Progenitor cell of endocrine pancreas (in vitro differentiated cells): ENCODE measurements around the gene LILRB1. TPM values are rescaled to one million over a fixed set of nuclear protein-coding genes. Genes with fewer than 3 reads are reported as not detected.
"Not testable (repeated sequence)": the region's sequence is repeated elsewhere in the genome, so short reads cannot be mapped to it uniquely, and the experiment has no call there.

ENCODE experiments used
- DNase-seq: peaks from one replicate; pipeline ENCODE4 v3.0.0; 2021; ENCODE audit warnings: low spot score; ENCODE audit not compliant: unreplicated experiment
- H3K27ac Mint-ChIP-seq: 2 replicates; pipeline ENCODE4 v1.8.0; 2021; ENCODE audit warnings: mild to moderate bottlenecking, moderate library complexity, mixed read lengths
- H3K27me3 Mint-ChIP-seq: 2 replicates; pipeline ENCODE4 v1.8.0; 2021; ENCODE audit warnings: mixed read lengths
- H3K36me3 Mint-ChIP-seq: 2 replicates; pipeline ENCODE4 v1.8.0; 2022; ENCODE audit warnings: mixed read lengths; ENCODE audit not compliant: insufficient read depth
- H3K4me1 Mint-ChIP-seq: 2 replicates; pipeline ENCODE4 v1.8.0; 2021; ENCODE audit warnings: low read depth, mixed read lengths
- H3K4me3 Mint-ChIP-seq: 2 replicates; pipeline ENCODE4 v1.8.0; 2021; ENCODE audit warnings: low read depth, mild to moderate bottlenecking, moderate library complexity, mixed read lengths
- H3K9me3 Mint-ChIP-seq: 2 replicates; pipeline ENCODE4 v1.8.0; 2021; ENCODE audit warnings: low read depth, mixed read lengths
- total RNA-seq: library from RNA; stranded (reverse); gene quantifications from 2 replicates; pipeline ENCODE4 v1.2.1, GENCODE V29; 2021
- TF ChIP-seq, protein P1 (sequence below): fragments of 200-600 bp; sonication (generic); IDR thresholded peaks from one replicate; pipeline ENCODE4 v1.5.0; 2021; ENCODE audit warnings: antibody characterized with exemption, mild to moderate bottlenecking; ENCODE audit not compliant: unreplicated experiment

Gene LILRB1
- total RNA-seq, 1 donor from 2014 or later: not detected

DNA sequence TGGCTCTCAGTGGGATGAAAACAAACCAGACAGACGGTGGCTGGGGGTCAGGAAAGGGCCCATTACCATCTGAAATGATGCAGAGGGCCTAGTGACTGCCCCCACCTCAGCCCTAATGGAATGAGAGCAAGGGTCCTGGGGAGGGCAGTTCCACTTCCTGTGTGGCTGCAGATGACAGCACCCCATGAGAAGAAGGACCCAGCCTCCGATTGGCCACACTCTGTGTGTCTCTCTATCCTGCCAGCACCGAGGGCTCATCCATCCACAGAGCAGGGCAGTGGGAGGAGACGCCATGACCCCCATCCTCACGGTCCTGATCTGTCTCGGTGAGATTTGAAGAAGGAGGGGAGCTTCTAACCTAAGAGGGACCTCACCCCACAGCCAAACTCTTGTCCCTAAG, 498 bp downstream of the LILRB1 start:
- no peaks in the 10 kb centered on the region for H3K4me1 Mint-ChIP-seq
- no peak for DNase-seq
- no peak overlapping the region for H3K4me3 Mint-ChIP-seq
- no peaks in the 10 kb centered on the region for H3K27me3 Mint-ChIP-seq
- TF ChIP-seq, protein P1, sequence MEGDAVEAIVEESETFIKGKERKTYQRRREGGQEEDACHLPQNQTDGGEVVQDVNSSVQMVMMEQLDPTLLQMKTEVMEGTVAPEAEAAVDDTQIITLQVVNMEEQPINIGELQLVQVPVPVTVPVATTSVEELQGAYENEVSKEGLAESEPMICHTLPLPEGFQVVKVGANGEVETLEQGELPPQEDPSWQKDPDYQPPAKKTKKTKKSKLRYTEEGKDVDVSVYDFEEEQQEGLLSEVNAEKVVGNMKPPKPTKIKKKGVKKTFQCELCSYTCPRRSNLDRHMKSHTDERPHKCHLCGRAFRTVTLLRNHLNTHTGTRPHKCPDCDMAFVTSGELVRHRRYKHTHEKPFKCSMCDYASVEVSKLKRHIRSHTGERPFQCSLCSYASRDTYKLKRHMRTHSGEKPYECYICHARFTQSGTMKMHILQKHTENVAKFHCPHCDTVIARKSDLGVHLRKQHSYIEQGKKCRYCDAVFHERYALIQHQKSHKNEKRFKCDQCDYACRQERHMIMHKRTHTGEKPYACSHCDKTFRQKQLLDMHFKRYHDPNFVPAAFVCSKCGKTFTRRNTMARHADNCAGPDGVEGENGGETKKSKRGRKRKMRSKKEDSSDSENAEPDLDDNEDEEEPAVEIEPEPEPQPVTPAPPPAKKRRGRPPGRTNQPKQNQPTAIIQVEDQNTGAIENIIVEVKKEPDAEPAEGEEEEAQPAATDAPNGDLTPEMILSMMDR: no peak
- no peaks in the 10 kb centered on the region for H3K36me3 Mint-ChIP-seq
- peaks cover 40% of the 10 kb centered on the region for H3K9me3 Mint-ChIP-seq
- no peak overlapping the region for H3K27ac Mint-ChIP-seq

DNA sequence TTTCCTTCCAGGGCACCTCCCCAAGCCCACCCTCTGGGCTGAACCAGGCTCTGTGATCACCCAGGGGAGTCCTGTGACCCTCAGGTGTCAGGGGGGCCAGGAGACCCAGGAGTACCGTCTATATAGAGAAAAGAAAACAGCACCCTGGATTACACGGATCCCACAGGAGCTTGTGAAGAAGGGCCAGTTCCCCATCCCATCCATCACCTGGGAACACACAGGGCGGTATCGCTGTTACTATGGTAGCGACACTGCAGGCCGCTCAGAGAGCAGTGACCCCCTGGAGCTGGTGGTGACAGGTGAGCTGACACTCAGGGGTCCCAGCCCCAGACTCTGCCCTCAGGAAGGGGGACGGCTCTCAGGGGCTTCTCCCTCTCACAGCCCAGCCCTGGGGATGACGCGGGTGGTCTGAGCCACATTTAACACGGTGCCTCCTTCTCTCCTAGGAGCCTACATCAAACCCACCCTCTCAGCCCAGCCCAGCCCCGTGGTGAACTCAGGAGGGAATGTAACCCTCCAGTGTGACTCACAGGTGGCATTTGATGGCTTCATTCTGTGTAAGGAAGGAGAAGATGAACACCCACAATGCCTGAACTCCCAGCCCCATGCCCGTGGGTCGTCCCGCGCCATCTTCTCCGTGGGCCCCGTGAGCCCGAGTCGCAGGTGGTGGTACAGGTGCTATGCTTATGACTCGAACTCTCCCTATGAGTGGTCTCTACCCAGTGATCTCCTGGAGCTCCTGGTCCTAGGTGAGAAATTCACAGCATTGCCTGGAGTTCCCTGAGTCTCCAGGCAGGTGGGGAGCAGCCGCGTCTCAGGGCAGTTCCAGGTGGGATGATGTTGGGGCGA, 1.4 kb downstream of the LILRB1 start:
- not testable (repeated sequence) for H3K36me3 Mint-ChIP-seq, DNase-seq, H3K27me3 Mint-ChIP-seq, H3K4me3 Mint-ChIP-seq, H3K27ac Mint-ChIP-seq, H3K4me1 Mint-ChIP-seq
- peaks cover 31% of the 10 kb centered on the region for H3K9me3 Mint-ChIP-seq

DNA sequence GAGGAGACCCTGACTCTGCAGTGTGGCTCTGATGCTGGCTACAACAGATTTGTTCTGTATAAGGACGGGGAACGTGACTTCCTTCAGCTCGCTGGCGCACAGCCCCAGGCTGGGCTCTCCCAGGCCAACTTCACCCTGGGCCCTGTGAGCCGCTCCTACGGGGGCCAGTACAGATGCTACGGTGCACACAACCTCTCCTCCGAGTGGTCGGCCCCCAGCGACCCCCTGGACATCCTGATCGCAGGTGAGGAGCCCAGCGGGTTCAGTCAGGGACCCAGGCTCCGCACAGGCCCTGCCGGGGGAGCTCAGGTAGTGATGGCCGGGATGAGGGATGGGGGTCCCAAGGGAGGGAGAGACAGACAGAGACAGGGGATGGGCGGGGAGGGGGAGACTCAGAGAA, 2.2 kb downstream of the LILRB1 start:
- not testable (repeated sequence) for H3K27ac Mint-ChIP-seq, H3K4me3 Mint-ChIP-seq, DNase-seq, H3K27me3 Mint-ChIP-seq, H3K4me1 Mint-ChIP-seq, H3K36me3 Mint-ChIP-seq
- H3K9me3 Mint-ChIP-seq: peaks cover 33% of the 10 kb centered on the region

DNA sequence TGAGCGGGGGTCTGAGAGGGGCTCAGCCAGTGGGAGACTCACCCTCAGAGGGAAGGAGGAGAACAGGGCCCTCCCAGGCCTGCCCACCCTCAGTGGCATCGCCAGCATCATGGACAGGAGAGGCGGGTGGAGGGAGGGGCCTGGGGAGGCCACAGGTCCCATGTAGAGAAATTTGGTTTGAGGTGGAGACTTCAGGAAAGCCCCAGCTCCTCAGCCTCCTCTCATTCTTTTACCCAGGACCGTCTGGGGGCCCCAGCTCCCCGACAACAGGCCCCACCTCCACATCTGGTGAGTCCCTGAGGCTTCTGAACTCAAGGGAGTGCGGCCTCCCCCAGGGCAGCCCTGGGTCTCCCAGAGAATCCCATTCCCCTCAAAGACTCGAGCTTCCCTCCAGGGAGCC, 3.1 kb downstream of the LILRB1 start:
- H3K36me3 Mint-ChIP-seq: no peaks in the 10 kb centered on the region
- no peaks in the 10 kb centered on the region for H3K27me3 Mint-ChIP-seq
- TF ChIP-seq, protein P1: no peak
- H3K4me1 Mint-ChIP-seq: no peaks in the 10 kb centered on the region
- DNase-seq: no peak
- no peak overlapping the region for H3K27ac Mint-ChIP-seq
- peaks cover 26% of the 10 kb centered on the region for H3K9me3 Mint-ChIP-seq
- no peak overlapping the region for H3K4me3 Mint-ChIP-seq

DNA sequence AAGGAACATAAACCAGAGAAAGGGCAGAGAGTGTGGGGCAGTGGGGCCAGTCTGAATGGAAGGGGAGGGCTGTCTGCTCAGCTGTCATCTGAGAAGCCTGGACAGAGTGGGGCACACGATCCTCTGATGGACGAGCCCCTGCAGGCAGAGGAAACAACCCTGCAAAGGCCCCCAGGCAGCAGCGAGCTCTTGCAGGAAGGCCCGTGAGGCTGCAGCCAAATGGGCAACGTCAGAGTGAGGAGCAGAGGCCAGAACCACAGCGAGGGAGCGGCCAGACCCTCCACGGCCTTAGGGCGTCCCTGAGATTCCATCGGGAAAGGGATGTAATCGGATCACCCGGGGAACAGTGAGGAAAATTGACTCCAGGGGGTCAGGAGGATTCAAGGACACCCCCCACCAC, 5.8 kb downstream of the LILRB1 start:
- H3K4me3 Mint-ChIP-seq, H3K27me3 Mint-ChIP-seq, H3K36me3 Mint-ChIP-seq, DNase-seq, H3K4me1 Mint-ChIP-seq, H3K27ac Mint-ChIP-seq: not testable (repeated sequence)
- peaks cover 31% of the 10 kb centered on the region for H3K9me3 Mint-ChIP-seq

DNA sequence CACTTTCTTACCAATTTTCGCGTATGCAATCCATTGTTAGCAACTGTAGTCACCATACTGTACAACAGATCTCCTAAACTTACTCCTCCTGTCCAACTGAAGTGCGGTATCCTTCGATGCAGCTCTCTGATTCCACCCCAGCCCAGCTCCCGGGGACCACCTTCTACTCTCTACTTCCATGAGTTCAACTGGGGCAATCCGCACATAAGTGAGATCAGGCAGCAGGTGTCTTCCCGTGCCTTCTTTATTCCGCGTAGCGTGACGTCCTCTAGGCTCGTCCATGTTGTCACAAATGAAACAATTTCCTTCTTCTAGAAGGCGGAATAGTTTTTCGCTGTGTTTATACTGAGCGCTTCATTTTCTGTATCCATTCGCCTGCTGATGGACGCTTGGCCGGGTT, 8.4 kb downstream of the LILRB1 start:
- no peak for DNase-seq
- Mint-ChIP-seq H3K27me3 (no peaks in the 10 kb centered on the region), H3K27ac (no peak overlapping the region), H3K9me3 (peaks cover 36% of the 10 kb centered on the region), H3K36me3 (peaks cover 2% of the 10 kb centered on the region), H3K4me1 (no peaks in the 10 kb centered on the region), H3K4me3 (no peak overlapping the region)
- TF ChIP-seq, protein P1: no peak

DNA sequence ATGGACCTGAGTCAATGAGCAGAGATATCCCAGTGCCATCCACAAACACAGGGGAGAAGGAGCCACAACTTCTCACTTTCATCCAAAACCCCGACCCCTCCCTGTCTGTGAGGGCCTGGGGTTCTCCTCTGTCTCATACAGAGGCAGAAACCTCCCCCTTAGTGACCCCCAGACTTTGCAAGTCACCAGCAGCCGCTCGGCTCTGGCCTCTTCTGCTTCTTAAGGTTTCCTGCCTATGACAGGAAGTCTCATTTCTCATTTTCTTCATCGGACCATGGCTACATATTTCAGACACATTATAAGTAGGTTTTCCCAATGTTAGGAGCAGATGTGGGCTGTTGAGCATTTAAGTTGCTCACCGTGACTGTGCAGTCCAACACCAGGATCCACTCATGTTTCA, 12.7 kb downstream of the LILRB1 start:
- H3K4me1 Mint-ChIP-seq, H3K27ac Mint-ChIP-seq, H3K36me3 Mint-ChIP-seq, DNase-seq, H3K27me3 Mint-ChIP-seq, H3K4me3 Mint-ChIP-seq: not testable (repeated sequence)
- peaks cover 47% of the 10 kb centered on the region for H3K9me3 Mint-ChIP-seq

DNA sequence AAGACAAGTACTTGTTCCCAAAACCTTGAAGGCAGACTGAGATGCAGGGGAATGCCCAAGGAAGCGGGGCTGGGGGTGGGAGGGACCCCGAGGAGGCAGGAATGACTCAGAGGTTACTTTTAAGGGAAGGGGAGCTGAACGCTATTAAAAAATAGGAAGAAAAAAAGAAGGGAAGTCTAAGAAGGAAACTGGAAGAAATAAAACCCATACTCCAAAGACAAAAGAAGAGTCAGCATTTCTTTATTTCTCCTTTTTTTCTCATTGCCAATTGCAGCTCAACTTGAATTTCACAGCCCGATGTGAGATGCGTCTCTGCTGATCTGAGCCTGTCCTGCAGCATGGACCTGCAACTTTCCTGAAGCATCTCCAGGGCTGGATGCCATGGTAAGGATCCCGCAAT, 13.3 kb downstream of the LILRB1 start:
- H3K4me3 Mint-ChIP-seq, H3K27me3 Mint-ChIP-seq, H3K4me1 Mint-ChIP-seq, DNase-seq, H3K27ac Mint-ChIP-seq, H3K36me3 Mint-ChIP-seq: not testable (repeated sequence)
- peaks cover 52% of the 10 kb centered on the region for H3K9me3 Mint-ChIP-seq
